ENCODE data around the gene FIS1. TPM values are rescaled to one million over a fixed set of nuclear protein-coding genes. Genes with fewer than 3 reads are reported as not detected.

Gene FIS1
- total and polyA plus RNA-seq, 2 experiments from 2014 or later, result 130 to 131 TPM

GRCh38 chr7:101231644-101232043, 13.2 kb downstream of the FIS1 start:
- H3K4me3 ChIP-seq, result peak overlapping the region; percentile 92

GRCh38 chr7:101226721-101227120, 18.2 kb downstream of the FIS1 start:
- no peak overlapping the region for H3K27ac ChIP-seq (ENCODE audit: low read depth)
- no peak for DNase-seq (ENCODE audit: low spot score)
- Mint-ChIP-seq H3K27ac (no peak overlapping the region), H3K4me1 (peaks cover 16% of the 10 kb centered on the region), H3K4me3 (no peak overlapping the region), H3K27me3 (ENCODE audit: insufficient read depth, low read depth, poor library complexity) (peaks cover 14% of the 10 kb centered on the region), H3K9me3 (no peaks in the 10 kb centered on the region), H3K36me3 (ENCODE audit: low read depth) (peaks cover 46% of the 10 kb centered on the region)
- no peaks in the 10 kb centered on the region for H3K79me2 ChIP-seq (replicated peaks; ENCODE audit: insufficient read depth)
- peaks cover 9% of the 10 kb centered on the region; the same call in 1 of the 2 replicates for H3F3A ChIP-seq (replicated peaks; ENCODE audit: low read depth)
- no peak for ATAC-seq
- H4K20me1 ChIP-seq (replicated peaks; ENCODE audit: insufficient read depth), result no peaks in the 10 kb centered on the region; the same call in 1 of the 2 replicates
- no peak overlapping the region for H3K4me3 ChIP-seq
- no peak overlapping the region for H2AFZ ChIP-seq
- H3K9me2 ChIP-seq (ENCODE audit: insufficient read depth), result no peaks in the 10 kb centered on the region
- no peak overlapping the region for H3K4me2 ChIP-seq
- peaks cover 12% of the 10 kb centered on the region; the same call in 1 of the 2 replicates for H3K36me3 ChIP-seq (ENCODE audit: insufficient read depth)
- H3K27me3 ChIP-seq (ENCODE audit: insufficient read depth), result no peaks in the 10 kb centered on the region
- peaks cover 8% of the 10 kb centered on the region; the same call in 1 of the 2 replicates for H3K4me1 ChIP-seq (ENCODE audit: insufficient read depth)
- TF ChIP-seq EZH2phosphoT487 (IDR thresholded peaks at IDR 0.05; ENCODE audit: unreplicated experiment), result no peak
- no peak for TF ChIP-seq EZH2 (IDR thresholded peaks at IDR 0.05; ENCODE audit: low read depth, unreplicated experiment)
- TF ChIP-seq POLR2AphosphoS5 (IDR thresholded peaks at IDR 0.05; ENCODE audit: low read depth), result no peak
- no peak for TF ChIP-seq ZNF114 (CRISPR knock-in tag; IDR thresholded peaks at IDR 0.05)
- TF ChIP-seq REST (IDR thresholded peaks at IDR 0.05; ENCODE audit: unreplicated experiment), result no peak

More at GRCh38 chr7:101231644-101232043, 13.2 kb downstream of the FIS1 start:
- ATAC-seq, result no peak
- Histone ChIP-seq H4K20me1 (replicated peaks; ENCODE audit: insufficient read depth) (no peaks in the 10 kb centered on the region), H3K27ac (ENCODE audit: low read depth) (peak overlapping the region; percentile 76), H3K79me2 (replicated peaks; ENCODE audit: insufficient read depth) (no peaks in the 10 kb centered on the region), H2AFZ (peak overlapping the region; percentile 92), H3K36me3 (ENCODE audit: insufficient read depth) (no peaks in the 10 kb centered on the region), H3K27me3 (ENCODE audit: insufficient read depth) (no peaks in the 10 kb centered on the region), H3K4me2 (peak overlapping the region; percentile 94), H3K9me2 (ENCODE audit: insufficient read depth) (no peaks in the 10 kb centered on the region), H3F3A (replicated peaks; ENCODE audit: low read depth) (peaks cover 28% of the 10 kb centered on the region), H3K4me1 (ENCODE audit: insufficient read depth) (peaks cover 25% of the 10 kb centered on the region; the same call in 1 of the 2 replicates)
- Mint-ChIP-seq H3K36me3 (ENCODE audit: low read depth) (peaks cover 20% of the 10 kb centered on the region), H3K27ac (no peak overlapping the region; the same call in 1 of the 2 replicates), H3K4me3 (peak overlapping the region; percentile 73), H3K9me3 (no peaks in the 10 kb centered on the region), H3K4me1 (peaks cover 23% of the 10 kb centered on the region), H3K27me3 (ENCODE audit: insufficient read depth, low read depth, poor library complexity) (peaks cover 12% of the 10 kb centered on the region)
- no peak for DNase-seq (ENCODE audit: low spot score)
- TF ChIP-seq CTCF (conservative IDR thresholded peaks at IDR 0.05; ENCODE audit: low read depth in 2 of 2) (no peak), ETS1 (IDR thresholded peaks at IDR 0.05) (no peak), NANOG (IDR thresholded peaks at IDR 0.05; ENCODE audit: borderline replicate concordance) (no peak), JUNB (IDR thresholded peaks at IDR 0.05; ENCODE audit: unreplicated experiment) (no peak), ZNF331 (CRISPR knock-in tag; IDR thresholded peaks at IDR 0.05; ENCODE audit: low read depth) (no peak), STAT1 (IDR thresholded peaks at IDR 0.05; ENCODE audit: unreplicated experiment) (no peak)
